GM06990 (cell line): ENCODE data around the gene BPIFB4.

Experiments used
- DNase-seq: peaks from one replicate; pipeline ENCODE4 v3.0.0-alpha.2; 2011; ENCODE audit not compliant: insufficient read length; ENCODE audit errors: extremely low read depth
- H3K27me3 ChIP-seq: replicated peaks from 2 replicates; pipeline ENCODE4 v1.6.0; 2011; ENCODE audit warnings: low read length; ENCODE audit not compliant: control insufficient read depth, insufficient read depth
- H3K36me3 ChIP-seq: 2 replicates; pipeline ENCODE4 v1.5.1; 2011; ENCODE audit warnings: low read length; ENCODE audit not compliant: control insufficient read depth, insufficient read depth
- H3K4me3 ChIP-seq: replicated peaks from 2 replicates; pipeline ENCODE4 v1.5.1; 2011; ENCODE audit warnings: low read depth, mild to moderate bottlenecking, control low read depth, low read length
- CTCF ChIP-seq: IDR thresholded peaks from 2 replicates; pipeline ENCODE4 v1.5.1; 2011; ENCODE audit warnings: low read length, control low read depth, mild to moderate bottlenecking, inconsistent platforms; ENCODE audit not compliant: insufficient read depth, poor library complexity, severe bottlenecking

Gene BPIFB4

GRCh38 chr20:33137195-33137594 lies 57.8 kb downstream of the BPIFB4 start:
- Histone ChIP-seq H3K27me3 (no peaks in the 10 kb centered on the region), H3K36me3 (no peaks in the 10 kb centered on the region), H3K4me3 (no peak overlapping the region)
- no peak for DNase-seq
- no peak for TF ChIP-seq CTCF

GRCh38 chr20:33139467-33139866 lies 60.0 kb downstream of the BPIFB4 start:
- no peak for TF ChIP-seq CTCF
- Histone ChIP-seq H3K4me3 (no peak overlapping the region), H3K27me3 (no peaks in the 10 kb centered on the region), H3K36me3 (no peaks in the 10 kb centered on the region)
- no peak for DNase-seq

- no peaks in the 10 kb centered on the region for H3K27me3 ChIP-seq
- no peak overlapping the region for H3K4me3 ChIP-seq
- H3K36me3 ChIP-seq, result no peaks in the 10 kb centered on the region
- no peak for DNase-seq
- TF ChIP-seq CTCF, result no peak
Measured at GRCh38 chr20:33145521-33145920, 66.1 kb downstream of the BPIFB4 start.

DNA sequence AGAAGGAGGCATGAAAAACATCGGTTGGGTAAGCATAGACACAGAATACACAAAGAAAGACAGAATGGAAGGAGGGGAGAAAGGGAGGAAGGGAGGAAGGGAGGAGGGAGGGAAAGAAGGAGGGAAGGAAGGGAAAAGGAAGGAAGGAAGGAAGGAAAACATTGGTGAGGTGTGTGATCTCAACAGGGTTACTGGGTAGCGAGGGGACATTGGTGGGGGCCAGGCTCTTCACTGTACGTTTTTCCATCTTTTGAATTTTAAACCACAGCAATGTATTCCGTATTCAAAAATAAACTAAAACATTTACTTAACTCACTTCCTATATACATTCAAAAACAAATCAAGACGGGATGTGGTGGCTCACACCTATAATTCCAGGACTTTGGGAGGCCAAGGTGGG lies 67.9 kb downstream of the BPIFB4 start:
- DNase-seq, result no peak
- no peaks in the 10 kb centered on the region for H3K27me3 ChIP-seq
- H3K4me3 ChIP-seq, result no peak overlapping the region
- no peaks in the 10 kb centered on the region for H3K36me3 ChIP-seq
- TF ChIP-seq CTCF, result no peak

GRCh38 chr20:33148040-33148439 lies 68.6 kb downstream of the BPIFB4 start:
- Histone ChIP-seq H3K27me3 (no peaks in the 10 kb centered on the region), H3K4me3 (no peak overlapping the region), H3K36me3 (no peaks in the 10 kb centered on the region)
- TF ChIP-seq CTCF, result no peak
- no peak for DNase-seq

- no peak for TF ChIP-seq CTCF
- H3K36me3 ChIP-seq, result no peaks in the 10 kb centered on the region
- no peak for DNase-seq
- no peak overlapping the region for H3K4me3 ChIP-seq
- H3K27me3 ChIP-seq, result no peaks in the 10 kb centered on the region; the same call in 1 of the 2 replicates
Measured at GRCh38 chr20:33154252-33154651, 74.8 kb downstream of the BPIFB4 start.
